HL-60 (cell line): ENCODE measurements around the gene C11orf91.
"Not testable (repeated sequence)": the region's sequence is repeated elsewhere in the genome, so short reads cannot be mapped to it uniquely, and the experiment has no call there.

Experiments used
- GABPA ChIP-seq: IDR thresholded peaks from 2 replicates; pipeline ENCODE4 v1.6.1; 2012; ENCODE audit warnings: low read depth
- POLR2AphosphoS5 ChIP-seq: IDR thresholded peaks from 2 replicates; pipeline ENCODE4 v1.6.1; 2012; ENCODE audit warnings: low read depth
- REST ChIP-seq: IDR thresholded peaks from 2 replicates; pipeline ENCODE4 v1.6.1; 2012; ENCODE audit warnings: low read depth; ENCODE audit not compliant: insufficient replicate concordance
- TF ChIP-seq, protein P1 (sequence below): IDR thresholded peaks from one replicate; pipeline ENCODE4 v1.5.1; 2011; ENCODE audit warnings: low read length, control low read depth, inconsistent platforms; ENCODE audit not compliant: insufficient read depth

- TF ChIP-seq, protein P1, sequence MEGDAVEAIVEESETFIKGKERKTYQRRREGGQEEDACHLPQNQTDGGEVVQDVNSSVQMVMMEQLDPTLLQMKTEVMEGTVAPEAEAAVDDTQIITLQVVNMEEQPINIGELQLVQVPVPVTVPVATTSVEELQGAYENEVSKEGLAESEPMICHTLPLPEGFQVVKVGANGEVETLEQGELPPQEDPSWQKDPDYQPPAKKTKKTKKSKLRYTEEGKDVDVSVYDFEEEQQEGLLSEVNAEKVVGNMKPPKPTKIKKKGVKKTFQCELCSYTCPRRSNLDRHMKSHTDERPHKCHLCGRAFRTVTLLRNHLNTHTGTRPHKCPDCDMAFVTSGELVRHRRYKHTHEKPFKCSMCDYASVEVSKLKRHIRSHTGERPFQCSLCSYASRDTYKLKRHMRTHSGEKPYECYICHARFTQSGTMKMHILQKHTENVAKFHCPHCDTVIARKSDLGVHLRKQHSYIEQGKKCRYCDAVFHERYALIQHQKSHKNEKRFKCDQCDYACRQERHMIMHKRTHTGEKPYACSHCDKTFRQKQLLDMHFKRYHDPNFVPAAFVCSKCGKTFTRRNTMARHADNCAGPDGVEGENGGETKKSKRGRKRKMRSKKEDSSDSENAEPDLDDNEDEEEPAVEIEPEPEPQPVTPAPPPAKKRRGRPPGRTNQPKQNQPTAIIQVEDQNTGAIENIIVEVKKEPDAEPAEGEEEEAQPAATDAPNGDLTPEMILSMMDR = not testable (repeated sequence)
- not testable (repeated sequence) for TF ChIP-seq GABPA, REST, POLR2AphosphoS5
Measured at GRCh38 chr11:33707831-33708230, 7.2 kb upstream of the C11orf91 start.
